AG09309 (cell line): Measurements from ENCODE around the gene PPP3CA.

Source experiments
- DNase-seq: peaks from one replicate; pipeline ENCODE4 v3.0.0-alpha.2; 2010; ENCODE audit warnings: low read depth
- H3K4me3 ChIP-seq: 2 replicates; pipeline ENCODE4 v1.5.1; 2011; ENCODE audit warnings: mild to moderate bottlenecking, low read depth, low read length, moderate library complexity; ENCODE audit not compliant: control insufficient read depth
- TF ChIP-seq, protein P1 (sequence below): IDR thresholded peaks from 2 replicates; pipeline ENCODE4 v1.5.1; 2011; ENCODE audit warnings: mild to moderate bottlenecking, low read depth, low read length, inconsistent platforms; ENCODE audit not compliant: insufficient read depth, control insufficient read depth; ENCODE audit errors: missing control alignments

The PPP3CA gene

DNA sequence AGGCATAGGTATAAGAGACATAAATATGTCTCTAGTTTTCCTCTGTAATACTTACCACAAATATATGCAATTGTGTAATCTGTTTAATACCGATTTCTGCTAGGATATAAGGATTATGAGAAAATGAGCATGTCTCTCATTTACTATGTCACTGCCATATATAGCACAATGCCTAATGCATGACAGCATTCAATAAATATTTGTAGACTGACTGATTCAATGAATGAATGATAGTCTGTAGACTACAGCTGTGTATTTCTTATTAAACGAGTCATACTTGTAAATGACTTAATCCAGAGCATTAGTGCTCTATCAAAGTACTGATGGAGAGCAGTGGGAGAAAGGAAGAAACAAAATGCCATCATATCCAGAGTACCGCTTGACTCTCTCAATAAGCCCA, 175.6 kb downstream of the PPP3CA start:
- TF ChIP-seq, protein P1, sequence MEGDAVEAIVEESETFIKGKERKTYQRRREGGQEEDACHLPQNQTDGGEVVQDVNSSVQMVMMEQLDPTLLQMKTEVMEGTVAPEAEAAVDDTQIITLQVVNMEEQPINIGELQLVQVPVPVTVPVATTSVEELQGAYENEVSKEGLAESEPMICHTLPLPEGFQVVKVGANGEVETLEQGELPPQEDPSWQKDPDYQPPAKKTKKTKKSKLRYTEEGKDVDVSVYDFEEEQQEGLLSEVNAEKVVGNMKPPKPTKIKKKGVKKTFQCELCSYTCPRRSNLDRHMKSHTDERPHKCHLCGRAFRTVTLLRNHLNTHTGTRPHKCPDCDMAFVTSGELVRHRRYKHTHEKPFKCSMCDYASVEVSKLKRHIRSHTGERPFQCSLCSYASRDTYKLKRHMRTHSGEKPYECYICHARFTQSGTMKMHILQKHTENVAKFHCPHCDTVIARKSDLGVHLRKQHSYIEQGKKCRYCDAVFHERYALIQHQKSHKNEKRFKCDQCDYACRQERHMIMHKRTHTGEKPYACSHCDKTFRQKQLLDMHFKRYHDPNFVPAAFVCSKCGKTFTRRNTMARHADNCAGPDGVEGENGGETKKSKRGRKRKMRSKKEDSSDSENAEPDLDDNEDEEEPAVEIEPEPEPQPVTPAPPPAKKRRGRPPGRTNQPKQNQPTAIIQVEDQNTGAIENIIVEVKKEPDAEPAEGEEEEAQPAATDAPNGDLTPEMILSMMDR = no peak
- H3K4me3 ChIP-seq = no peak overlapping the region
- no peak for DNase-seq

DNA sequence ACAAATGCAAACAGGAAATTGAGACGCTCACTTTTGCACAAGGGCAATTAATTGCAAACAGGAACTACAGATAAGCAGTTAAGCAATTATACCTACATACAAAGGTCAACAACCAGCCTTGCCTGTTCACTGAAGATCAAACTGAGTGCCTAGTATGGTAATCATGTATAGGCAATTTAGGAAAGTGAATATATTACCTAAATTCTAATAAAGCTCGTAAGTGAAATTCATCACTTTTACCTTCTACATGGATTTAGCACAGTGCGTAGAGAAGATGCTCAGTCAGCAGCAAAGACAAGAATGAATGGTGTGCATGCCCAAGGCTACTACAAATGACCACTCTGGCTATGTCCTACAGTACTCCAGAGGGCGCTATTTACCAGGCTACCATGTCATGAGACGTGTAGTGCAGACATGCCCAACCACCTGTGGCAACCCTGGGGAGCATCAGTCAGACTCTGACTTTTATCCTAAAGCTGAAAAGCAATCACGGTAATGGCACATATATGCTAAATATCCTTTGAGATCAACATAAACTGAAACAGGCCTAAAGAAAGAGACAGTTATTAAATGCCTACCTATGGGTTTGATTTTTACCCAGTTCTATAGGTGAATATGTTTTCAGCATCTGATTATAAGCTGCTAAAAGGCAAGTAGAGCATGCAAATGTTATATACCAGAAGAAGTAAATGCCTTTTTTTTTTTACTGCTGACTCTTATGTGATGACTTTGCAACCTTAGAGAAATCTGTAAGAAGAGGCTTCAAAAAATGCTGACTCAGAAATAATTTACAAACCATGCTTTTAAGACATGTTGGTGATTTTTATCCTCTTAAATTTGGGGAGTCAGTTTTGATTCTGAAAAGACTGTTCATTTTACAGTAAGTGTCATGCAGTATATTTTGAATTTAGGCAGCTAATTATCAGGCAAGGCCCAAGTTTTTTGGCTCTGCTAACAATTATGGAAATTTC, 178.0 kb downstream of the PPP3CA start:
- TF ChIP-seq, protein P1 = peak; percentile 66
- no peak overlapping the region for H3K4me3 ChIP-seq
- peak; percentile 20 for DNase-seq

DNA sequence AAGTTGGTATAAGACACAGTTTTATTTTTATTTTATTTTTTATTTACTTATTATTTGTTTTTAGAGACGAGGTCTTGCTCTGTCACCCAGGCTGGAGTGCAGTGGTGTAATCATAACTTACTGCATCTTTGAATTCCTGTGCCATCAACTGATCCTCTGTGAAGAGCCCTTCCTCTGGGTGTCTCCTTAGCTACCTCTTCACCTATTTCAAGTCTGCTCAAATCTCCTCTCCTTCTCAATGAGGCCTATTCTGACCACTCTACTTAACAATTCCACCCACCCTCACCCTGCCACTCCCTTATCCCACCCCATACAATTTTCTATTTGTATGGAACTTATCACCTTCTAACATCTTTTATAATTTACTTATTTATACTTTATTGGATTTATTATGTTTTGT, 183.4 kb downstream of the PPP3CA start:
- TF ChIP-seq, protein P1 = no peak
- no peak for DNase-seq
- no peak overlapping the region for H3K4me3 ChIP-seq

DNA sequence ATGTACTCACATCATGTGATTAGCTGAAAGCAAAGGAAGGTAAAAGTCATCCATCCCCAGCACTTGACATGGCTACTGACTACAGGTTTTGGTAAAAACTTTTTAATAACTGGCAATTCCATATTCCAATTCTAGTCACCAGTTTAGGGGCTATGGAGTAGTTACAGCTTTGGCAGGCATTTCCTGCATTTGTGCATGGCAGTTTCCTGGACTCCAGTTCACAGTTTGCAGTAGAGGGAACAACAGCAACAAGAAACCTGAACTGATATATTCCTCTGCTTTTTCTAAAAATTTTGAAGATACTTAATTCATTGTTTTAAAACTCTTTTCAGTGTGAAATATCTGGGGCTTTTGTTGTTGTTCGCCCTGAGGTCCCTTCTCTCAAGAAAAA, 184.3 kb downstream of the PPP3CA start:
- no peak for DNase-seq
- TF ChIP-seq, protein P1 = no peak
- no peak overlapping the region for H3K4me3 ChIP-seq

DNA sequence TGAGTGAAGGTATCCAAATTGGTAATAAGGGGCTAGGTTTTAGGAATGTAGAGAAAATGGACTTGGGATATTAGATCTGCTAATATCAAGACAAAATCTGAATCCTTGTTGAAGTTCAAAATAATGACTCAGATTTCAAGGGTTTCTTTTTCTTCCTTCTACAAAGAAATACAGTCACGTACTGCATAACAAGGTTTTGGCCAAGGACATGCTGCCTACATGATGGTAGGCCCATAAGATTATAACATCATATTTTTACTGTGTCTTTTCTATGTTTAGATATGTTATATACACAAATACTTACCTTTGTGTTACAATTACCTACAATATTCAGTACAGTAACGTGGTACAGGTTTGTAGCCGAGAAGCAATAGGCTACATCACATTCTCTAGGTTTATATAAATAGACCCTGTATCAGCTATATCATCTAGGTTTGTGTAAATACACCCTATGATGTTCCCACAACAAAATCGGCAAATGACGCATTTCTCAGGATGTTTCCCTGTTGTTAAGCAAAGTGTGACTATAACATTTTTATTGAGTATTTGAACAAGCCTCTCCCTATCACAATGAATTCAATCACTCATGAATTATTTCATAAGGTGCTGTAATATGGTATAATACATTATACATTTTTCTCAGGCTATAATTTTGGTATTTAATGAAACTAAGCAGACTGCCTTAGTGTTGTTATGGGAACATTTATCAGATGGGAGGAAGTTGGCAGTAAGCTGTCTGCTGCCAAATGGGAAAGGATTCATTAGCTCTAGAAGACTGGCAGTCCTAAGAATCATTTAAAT, 186.3 kb downstream of the PPP3CA start:
- TF ChIP-seq, protein P1 = no peak
- H3K4me3 ChIP-seq = no peak overlapping the region
- DNase-seq = no peak

DNA sequence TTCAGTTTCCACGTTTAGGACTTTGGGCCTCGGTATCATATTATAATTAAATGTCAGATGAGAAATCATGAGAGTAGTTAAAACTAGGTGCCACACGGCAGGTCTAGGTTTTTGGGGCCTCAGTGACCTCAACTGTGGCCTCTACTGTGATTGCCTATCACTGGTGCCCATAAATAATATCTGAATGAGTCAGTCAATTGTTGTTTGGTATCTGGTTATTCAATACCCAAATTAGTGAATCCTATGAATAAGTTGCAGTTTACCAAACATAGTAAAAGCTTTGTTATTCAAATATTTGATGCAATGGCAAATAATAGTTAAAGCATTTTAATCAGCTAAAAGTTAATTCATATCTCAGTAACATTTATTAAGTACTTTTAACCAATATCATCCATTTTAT, 188.8 kb downstream of the PPP3CA start:
- no peak overlapping the region for H3K4me3 ChIP-seq
- TF ChIP-seq, protein P1 = no peak
- DNase-seq = no peak
